ENCODE results near the gene GFOD1.
"Not testable (repeated sequence)": the region's sequence is repeated elsewhere in the genome, so short reads cannot be mapped to it uniquely, and the experiment has no call there.

The GFOD1 gene

GRCh38 chr6:13524801-13525508, 37.6 kb upstream of the GFOD1 start:
- Histone ChIP-seq H3K4me1 (ENCODE audit: control insufficient read depth, low read depth, low read length) (peaks cover 7% of the 10 kb centered on the region), H3K36me3 (ENCODE audit: control insufficient read depth, low read depth, low read length) (no peaks in the 10 kb centered on the region), H3K9me3 (ENCODE audit: control insufficient read depth, low read depth, low read length) (no peaks in the 10 kb centered on the region), H3K4me3 (ENCODE audit: low read length) (no peak overlapping the region), H3K27ac (ENCODE audit: low read length) (no peak overlapping the region), H3K27me3 (ENCODE audit: control insufficient read depth, insufficient read depth, low read length) (no peaks in the 10 kb centered on the region), H3K9ac (ENCODE audit: low read length) (no peak overlapping the region)

DNA sequence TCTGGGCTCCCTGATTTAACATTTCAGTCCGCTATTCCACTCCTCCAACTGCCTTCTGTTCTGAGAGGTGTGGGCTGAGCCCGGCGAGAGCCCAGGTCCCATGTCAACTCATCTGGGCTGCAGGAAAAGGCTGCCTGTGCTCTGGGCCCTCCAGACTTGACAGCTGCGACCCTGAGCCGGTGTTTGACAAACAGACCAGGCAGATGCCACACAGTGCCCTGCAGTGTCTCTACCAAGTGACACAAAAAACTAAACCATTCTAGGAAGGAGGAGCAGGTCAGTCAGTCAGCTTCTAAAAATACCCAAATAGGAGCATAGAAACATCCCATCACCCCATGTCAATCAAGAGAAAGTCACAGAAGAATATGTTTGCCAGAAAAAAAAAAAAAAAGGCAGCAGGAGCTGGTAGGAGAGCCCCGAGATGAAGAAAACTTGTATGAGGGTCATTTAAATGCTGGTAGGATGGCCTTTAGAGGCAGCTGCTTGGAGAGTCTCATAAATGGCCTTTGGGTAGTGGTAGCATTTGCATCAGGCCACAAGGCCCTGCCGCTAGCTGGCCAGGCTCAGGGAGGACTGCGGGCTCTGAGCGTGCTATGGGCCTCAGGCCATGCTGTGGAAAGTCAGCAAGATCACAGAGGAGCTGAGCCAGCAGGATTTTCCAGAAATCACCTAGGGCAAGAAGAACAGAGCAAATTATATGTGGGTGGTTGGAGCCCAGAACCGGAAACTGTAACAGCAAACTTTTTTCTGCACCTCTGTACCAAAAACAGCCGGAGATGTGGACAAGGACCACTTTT, 36.6 kb upstream of the GFOD1 start:
- Histone ChIP-seq H3K27ac (ENCODE audit: low read length) (no peak overlapping the region), H3K27me3 (ENCODE audit: control insufficient read depth, insufficient read depth, low read length) (no peaks in the 10 kb centered on the region), H3K9ac (ENCODE audit: low read length) (no peak overlapping the region), H3K4me3 (ENCODE audit: low read length) (no peak overlapping the region), H3K4me1 (ENCODE audit: control insufficient read depth, low read depth, low read length) (peaks cover 5% of the 10 kb centered on the region), H3K36me3 (ENCODE audit: control insufficient read depth, low read depth, low read length) (no peaks in the 10 kb centered on the region), H3K9me3 (ENCODE audit: control insufficient read depth, low read depth, low read length) (no peaks in the 10 kb centered on the region)

DNA sequence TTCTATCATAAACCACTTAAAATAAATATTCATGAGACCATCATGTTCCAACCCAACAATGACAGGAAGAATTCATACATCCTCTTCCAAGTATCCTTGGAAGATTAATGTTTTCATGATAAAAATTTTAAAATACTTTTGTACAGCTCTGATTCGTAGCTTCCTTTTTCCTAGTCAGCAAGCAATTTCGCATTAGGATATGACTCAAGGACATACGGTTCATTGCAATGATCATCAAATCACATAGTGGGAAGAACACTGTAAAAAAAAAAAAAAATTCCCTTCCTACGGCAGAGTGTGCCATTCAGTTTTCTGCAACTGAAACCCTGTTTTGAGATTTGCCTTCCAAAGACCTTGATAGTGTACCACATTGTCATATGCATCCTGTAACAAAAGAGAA, 35.3 kb upstream of the GFOD1 start:
- H3K9ac ChIP-seq (ENCODE audit: low read length) = no peak overlapping the region
- H3K4me3 ChIP-seq (ENCODE audit: low read length) = no peak overlapping the region
- no peaks in the 10 kb centered on the region for H3K36me3 ChIP-seq (ENCODE audit: control insufficient read depth, low read depth, low read length)
- H3K4me1 ChIP-seq (ENCODE audit: control insufficient read depth, low read depth, low read length) = no peaks in the 10 kb centered on the region
- H3K27ac ChIP-seq (ENCODE audit: low read length) = no peak overlapping the region
- no peaks in the 10 kb centered on the region for H3K27me3 ChIP-seq (ENCODE audit: control insufficient read depth, insufficient read depth, low read length)
- H3K9me3 ChIP-seq (ENCODE audit: control insufficient read depth, low read depth, low read length) = no peaks in the 10 kb centered on the region

- Histone ChIP-seq H3K27me3 (ENCODE audit: control insufficient read depth, insufficient read depth, low read length) (no peaks in the 10 kb centered on the region), H3K4me1 (ENCODE audit: control insufficient read depth, low read depth, low read length) (no peaks in the 10 kb centered on the region), H3K9me3 (ENCODE audit: control insufficient read depth, low read depth, low read length) (no peaks in the 10 kb centered on the region), H3K4me3 (ENCODE audit: low read length) (no peak overlapping the region), H3K36me3 (ENCODE audit: control insufficient read depth, low read depth, low read length) (no peaks in the 10 kb centered on the region), H3K27ac (ENCODE audit: low read length) (no peak overlapping the region), H3K9ac (ENCODE audit: low read length) (no peak overlapping the region)
Measured at GRCh38 chr6:13519839-13520238, 32.4 kb upstream of the GFOD1 start.

DNA sequence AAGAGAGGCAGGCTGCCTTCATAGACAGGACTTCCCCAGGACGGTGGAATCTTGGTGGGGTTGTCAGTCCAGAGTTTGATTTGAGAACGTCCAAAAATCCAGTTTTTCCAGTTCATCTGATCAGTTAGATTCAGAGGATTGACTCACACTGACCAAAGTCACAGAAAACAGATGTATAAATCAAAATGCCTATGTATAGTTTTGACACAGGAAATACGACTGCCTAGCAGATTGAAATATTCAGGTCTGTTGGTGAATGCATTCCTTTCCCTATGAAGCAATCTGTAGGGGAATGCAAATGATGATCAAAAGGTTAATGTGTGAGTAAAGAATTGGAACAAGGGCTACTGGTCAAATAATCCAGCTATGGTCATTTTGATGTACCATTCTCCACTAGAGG, 29.7 kb upstream of the GFOD1 start:
- no peak overlapping the region for H3K4me3 ChIP-seq (ENCODE audit: low read length)
- no peaks in the 10 kb centered on the region for H3K36me3 ChIP-seq (ENCODE audit: control insufficient read depth, low read depth, low read length)
- no peaks in the 10 kb centered on the region for H3K9me3 ChIP-seq (ENCODE audit: control insufficient read depth, low read depth, low read length)
- H3K27ac ChIP-seq (ENCODE audit: low read length) = no peak overlapping the region
- no peak overlapping the region for H3K9ac ChIP-seq (ENCODE audit: low read length)
- H3K27me3 ChIP-seq (ENCODE audit: control insufficient read depth, insufficient read depth, low read length) = no peaks in the 10 kb centered on the region
- no peaks in the 10 kb centered on the region for H3K4me1 ChIP-seq (ENCODE audit: control insufficient read depth, low read depth, low read length)

GRCh38 chr6:13515912-13516311, 28.5 kb upstream of the GFOD1 start:
- H3K4me3 ChIP-seq (ENCODE audit: low read length) = no peak overlapping the region
- H3K9ac ChIP-seq (ENCODE audit: low read length) = no peak overlapping the region
- no peak overlapping the region for H3K27ac ChIP-seq (ENCODE audit: low read length)
- no peaks in the 10 kb centered on the region for H3K9me3 ChIP-seq (ENCODE audit: control insufficient read depth, low read depth, low read length)
- no peaks in the 10 kb centered on the region for H3K4me1 ChIP-seq (ENCODE audit: control insufficient read depth, low read depth, low read length)
- H3K36me3 ChIP-seq (ENCODE audit: control insufficient read depth, low read depth, low read length) = no peaks in the 10 kb centered on the region
- no peaks in the 10 kb centered on the region for H3K27me3 ChIP-seq (ENCODE audit: control insufficient read depth, insufficient read depth, low read length)

GRCh38 chr6:13513626-13514502, 26.5 kb upstream of the GFOD1 start:
- no peaks in the 10 kb centered on the region for H3K4me1 ChIP-seq (ENCODE audit: control insufficient read depth, low read depth, low read length)
- no peak overlapping the region for H3K27ac ChIP-seq (ENCODE audit: low read length)
- H3K9me3 ChIP-seq (ENCODE audit: control insufficient read depth, low read depth, low read length) = no peaks in the 10 kb centered on the region
- no peak overlapping the region for H3K4me3 ChIP-seq (ENCODE audit: low read length)
- no peak overlapping the region for H3K9ac ChIP-seq (ENCODE audit: low read length)
- no peaks in the 10 kb centered on the region for H3K36me3 ChIP-seq (ENCODE audit: control insufficient read depth, low read depth, low read length)
- H3K27me3 ChIP-seq (ENCODE audit: control insufficient read depth, insufficient read depth, low read length) = no peaks in the 10 kb centered on the region

- H3K9me3 ChIP-seq (ENCODE audit: control insufficient read depth, low read depth, low read length) = no peaks in the 10 kb centered on the region
- H3K36me3 ChIP-seq (ENCODE audit: control insufficient read depth, low read depth, low read length) = no peaks in the 10 kb centered on the region
- H3K27me3 ChIP-seq (ENCODE audit: control insufficient read depth, insufficient read depth, low read length) = no peaks in the 10 kb centered on the region
- H3K27ac ChIP-seq (ENCODE audit: low read length) = no peak overlapping the region
- no peaks in the 10 kb centered on the region for H3K4me1 ChIP-seq (ENCODE audit: control insufficient read depth, low read depth, low read length)
- no peak overlapping the region for H3K4me3 ChIP-seq (ENCODE audit: low read length)
- H3K9ac ChIP-seq (ENCODE audit: low read length) = no peak overlapping the region
Measured at GRCh38 chr6:13512900-13513299, 25.5 kb upstream of the GFOD1 start.

DNA sequence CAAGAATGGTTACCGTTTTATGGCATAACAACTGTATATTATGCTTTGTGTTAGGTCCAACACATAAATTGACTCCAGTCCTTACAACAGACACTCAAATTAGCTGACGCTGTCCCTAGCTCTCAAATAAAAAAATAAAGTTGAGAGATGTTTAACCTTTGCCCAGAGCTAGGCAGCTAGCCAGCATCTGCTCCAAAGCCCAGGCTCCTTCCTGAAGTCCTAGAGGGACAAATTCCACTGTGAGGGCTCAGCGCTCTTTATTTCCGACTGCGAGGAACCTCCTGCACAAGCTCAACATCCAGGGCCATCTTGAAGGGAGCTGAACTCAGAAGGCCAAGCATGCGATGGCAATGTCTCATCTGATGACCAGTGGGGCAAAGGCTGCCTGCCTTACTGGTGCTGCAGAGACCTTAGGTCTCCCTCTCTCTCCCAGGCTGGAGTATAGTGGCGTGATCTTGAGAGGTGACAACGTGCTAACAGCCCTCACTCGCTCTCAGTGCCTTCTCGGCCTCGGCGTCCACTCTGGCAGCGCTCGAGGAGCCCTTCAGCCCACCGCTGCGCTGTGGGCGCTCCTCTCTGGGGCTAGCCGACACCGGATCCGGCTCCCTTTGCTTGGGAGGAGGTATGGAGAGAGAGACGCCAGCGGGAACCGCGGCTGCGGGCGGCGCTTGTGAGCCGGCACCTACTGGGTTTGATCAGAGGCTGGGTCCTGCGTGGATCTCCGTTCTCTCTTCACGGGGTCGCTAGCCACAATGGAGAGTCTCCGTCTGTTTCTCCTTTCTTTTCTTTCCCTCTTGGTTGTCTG, 24.7 kb upstream of the GFOD1 start:
- Histone ChIP-seq H3K27me3 (ENCODE audit: control insufficient read depth, insufficient read depth, low read length) (no peaks in the 10 kb centered on the region), H3K9ac (ENCODE audit: low read length) (no peak overlapping the region), H3K27ac (ENCODE audit: low read length) (no peak overlapping the region), H3K36me3 (ENCODE audit: control insufficient read depth, low read depth, low read length) (no peaks in the 10 kb centered on the region), H3K4me1 (ENCODE audit: control insufficient read depth, low read depth, low read length) (no peaks in the 10 kb centered on the region), H3K9me3 (ENCODE audit: control insufficient read depth, low read depth, low read length) (no peaks in the 10 kb centered on the region), H3K4me3 (ENCODE audit: low read length) (no peak overlapping the region)

DNA sequence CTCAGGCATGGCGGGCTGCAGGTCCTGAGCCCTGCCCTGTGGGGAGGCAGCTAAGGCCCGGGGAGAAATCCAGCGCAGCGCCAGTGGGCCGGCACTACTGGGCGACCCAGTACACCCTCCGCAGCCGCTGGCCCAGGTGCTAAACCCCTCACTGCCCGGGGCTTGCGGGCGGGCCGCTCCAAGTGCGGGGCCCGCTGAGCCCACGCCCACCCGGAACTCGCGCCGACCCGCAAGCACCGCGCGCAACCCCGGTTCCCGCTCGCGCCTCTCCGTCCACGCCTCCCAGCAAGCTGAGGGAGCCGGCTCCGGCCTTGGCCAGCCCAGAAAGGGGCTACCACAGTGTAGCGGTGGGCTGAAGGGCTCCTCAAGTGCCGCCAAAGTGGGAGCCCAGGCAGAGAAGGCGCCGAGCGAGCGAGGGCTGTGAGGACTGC, 23.8 kb upstream of the GFOD1 start:
- not testable (repeated sequence) for H3K27ac ChIP-seq (ENCODE audit: low read length); H3K9ac ChIP-seq (ENCODE audit: low read length); H3K36me3 ChIP-seq (ENCODE audit: control insufficient read depth, low read depth, low read length); H3K9me3 ChIP-seq (ENCODE audit: control insufficient read depth, low read depth, low read length); H3K4me1 ChIP-seq (ENCODE audit: control insufficient read depth, low read depth, low read length); H3K4me3 ChIP-seq (ENCODE audit: low read length); H3K27me3 ChIP-seq (ENCODE audit: control insufficient read depth, insufficient read depth, low read length)

DNA sequence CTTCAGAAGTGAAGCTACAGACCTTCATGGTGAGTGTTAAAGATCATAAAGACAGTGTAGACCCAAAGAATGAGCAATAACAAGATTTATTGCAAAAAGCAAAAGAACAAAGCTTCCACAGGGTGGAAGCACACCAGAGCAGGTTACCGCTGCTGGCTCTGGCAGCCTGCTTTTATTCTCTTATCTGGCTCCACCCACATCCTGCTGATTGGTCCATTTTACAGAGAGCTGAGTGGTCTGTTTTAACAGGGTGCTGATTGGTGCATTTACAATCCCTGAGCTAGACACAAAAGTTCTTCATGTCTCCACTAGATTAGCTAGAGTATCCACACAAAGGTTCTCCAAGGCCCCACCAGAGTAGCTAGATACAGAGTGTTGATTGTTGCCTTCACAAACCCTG, 23.0 kb upstream of the GFOD1 start:
- not testable (repeated sequence) for H3K4me1 ChIP-seq (ENCODE audit: control insufficient read depth, low read depth, low read length); H3K9ac ChIP-seq (ENCODE audit: low read length); H3K27me3 ChIP-seq (ENCODE audit: control insufficient read depth, insufficient read depth, low read length); H3K9me3 ChIP-seq (ENCODE audit: control insufficient read depth, low read depth, low read length); H3K36me3 ChIP-seq (ENCODE audit: control insufficient read depth, low read depth, low read length); H3K4me3 ChIP-seq (ENCODE audit: low read length); H3K27ac ChIP-seq (ENCODE audit: low read length)
